C1 segment of cervical spinal cord (tissue), 14 donors: ENCODE data around the gene HSD17B12.

ENCODE experiments used
- DNase-seq, 14 donors: peaks; one replicate each; lab custom pipeline; 2025; lab: John Stamatoyannopoulos, UW

The HSD17B12 gene

GRCh38 chr11:43866520-43866919 is 186.0 kb downstream of the HSD17B12 start:
- no peak for DNase-seq

DNA sequence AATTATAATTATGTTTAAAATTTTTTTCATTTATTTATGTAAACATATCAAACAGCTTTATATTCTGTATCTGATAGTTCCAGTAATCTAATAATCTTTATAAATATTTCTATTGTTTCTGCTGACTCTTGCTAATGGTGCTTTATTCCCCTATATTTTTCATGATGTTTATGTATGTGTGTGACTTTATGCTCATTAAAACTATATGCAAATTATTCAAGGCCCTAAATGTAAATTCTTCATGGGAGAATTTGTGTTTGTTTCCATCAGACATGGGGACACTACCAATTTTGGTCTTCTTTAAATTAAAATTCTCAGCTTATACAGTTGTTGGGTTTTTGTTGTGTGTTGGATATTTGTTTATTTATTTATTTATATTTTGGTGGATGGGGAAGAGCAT is 186.4 kb downstream of the HSD17B12 start:
- DNase-seq, result no peak

DNA sequence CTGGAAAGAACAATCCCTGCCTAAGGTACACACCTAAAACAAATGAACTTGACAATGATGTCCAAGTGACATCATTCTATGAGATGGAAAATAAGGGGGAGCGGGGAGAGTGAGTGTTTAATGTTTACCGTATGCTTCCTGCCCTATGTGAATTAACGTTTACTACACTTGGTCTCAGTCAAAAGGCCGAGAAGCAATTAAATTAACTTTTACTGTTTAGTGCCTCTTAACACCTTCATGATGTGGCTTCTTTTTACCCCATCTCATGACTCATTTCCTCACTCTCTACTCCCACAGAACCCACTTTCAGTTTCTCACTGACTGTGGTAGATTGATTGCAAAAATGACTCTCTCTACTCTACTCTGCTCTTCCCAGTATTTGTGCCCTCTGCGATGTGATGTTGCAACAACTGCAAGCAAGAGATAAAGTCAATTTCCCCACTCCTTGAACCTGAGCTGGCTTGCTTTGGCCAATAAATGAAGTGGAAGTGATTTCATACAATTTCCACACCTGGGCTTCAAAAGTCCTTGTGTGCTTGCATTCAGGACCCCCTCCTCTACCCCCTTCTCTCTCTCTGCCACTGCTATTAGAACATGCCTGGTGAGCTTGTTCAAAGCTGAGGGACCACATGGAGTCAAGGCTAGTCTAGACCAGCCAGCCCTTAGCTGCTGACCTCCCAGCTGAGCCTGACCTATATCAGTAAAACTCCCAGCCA is 188.5 kb downstream of the HSD17B12 start:
- no peak for DNase-seq

DNA sequence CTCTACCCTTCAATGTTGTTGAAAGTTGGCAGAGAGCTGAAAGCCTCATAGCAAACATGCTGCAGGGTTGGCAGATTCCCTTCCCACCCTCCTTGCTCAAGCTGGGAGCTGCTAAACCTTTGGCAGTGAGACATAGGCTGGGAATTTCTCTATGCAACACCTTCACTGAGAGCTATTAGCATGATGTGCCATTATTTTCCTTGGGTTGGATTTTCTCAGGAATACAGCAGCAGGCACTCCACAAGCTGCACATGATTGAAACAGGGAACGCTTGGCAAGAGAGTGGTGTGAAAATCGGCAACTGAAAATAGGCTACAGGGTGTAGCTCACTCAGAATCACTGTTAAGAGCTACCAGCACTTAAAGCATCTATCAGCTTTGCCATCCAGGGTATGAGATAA is 190.5 kb downstream of the HSD17B12 start:
- peak in 1 of 14 donors; percentile 90 for DNase-seq

GRCh38 chr11:43872995-43873394 is 192.5 kb downstream of the HSD17B12 start:
- DNase-seq, result no peak

DNA sequence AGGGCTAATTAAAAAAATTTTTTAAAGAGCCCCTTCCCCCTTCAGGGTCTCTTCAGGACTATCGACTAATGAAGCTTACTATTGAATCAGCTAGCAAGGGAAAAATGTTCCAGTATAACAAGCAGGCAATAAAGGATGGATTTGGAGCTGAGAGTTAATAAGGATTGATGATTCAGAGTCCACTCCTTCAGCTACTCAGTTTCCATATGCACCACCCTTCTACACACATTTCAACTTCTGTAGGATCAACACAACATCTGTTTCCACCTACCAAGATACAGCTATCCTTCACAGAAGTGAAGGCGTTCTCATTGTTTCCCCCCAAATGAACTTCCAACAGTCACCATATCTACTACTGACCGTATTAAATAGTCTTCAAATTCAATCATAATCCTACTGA is 193.5 kb downstream of the HSD17B12 start:
- DNase-seq, result no peak

GRCh38 chr11:43874738-43875137 is 194.2 kb downstream of the HSD17B12 start:
- DNase-seq, result no peak

GRCh38 chr11:43879789-43880639 is 199.5 kb downstream of the HSD17B12 start:
- DNase-seq, result no peak

DNA sequence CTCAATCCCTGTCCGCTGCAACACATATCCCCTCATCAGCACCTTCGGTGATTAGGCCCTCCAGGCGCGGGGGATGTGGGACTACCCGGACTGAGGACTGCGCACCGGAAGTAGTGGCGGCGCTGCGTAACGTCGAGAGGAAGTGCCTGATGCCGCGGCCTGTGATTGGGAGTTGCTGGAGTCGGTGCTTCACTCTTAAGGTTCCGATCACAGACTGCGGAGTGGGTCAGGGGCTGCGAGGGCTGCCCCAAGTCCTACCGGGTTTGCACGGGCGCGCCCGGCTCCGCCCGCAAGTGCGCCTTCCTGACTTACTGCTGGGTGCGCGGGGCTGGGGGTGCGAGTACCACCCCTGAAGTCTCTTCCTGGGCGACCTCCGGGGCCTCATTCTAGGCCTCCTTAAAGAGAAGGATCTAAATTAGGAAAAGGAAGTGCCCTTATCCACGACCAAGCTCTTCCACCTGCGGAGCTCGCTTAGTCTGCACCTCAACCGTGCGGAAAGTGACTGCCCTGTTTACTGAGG is 200.2 kb downstream of the HSD17B12 start, which contains the start of gene ALKBH3:
ALKBH3 (plus strand) TSS at position 192 of the 520 bp plus-strand sequence. CDS start 1,822 bp downstream, outside the sequence.
- peak; percentile 29 to 90 (median 85) for DNase-seq

- DNase-seq, result no peak
These were observed 212.3 kb downstream of the HSD17B12 start for GRCh38 chr11:43892851-43893250.

DNA sequence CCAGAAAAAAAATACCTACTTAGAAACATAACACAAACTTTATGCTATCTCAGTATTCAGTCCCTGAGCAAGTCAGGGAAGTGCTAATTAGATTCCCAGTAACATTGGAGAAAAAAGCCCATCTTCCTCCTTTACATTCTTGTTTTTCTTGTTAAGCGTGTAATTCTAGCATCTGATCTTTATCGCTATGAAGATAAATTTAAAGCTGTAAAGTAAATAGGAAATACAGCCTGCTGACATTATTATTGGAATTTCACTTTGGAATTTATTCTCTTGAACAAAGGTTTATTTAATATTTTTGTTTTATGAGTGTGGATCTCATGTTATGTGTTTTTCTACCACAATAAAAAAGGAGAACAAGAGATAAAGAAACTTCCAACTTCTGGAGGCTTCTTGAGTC is 214.0 kb downstream of the HSD17B12 start:
- no peak for DNase-seq

- DNase-seq, result peak in 3 of 14 donors; percentile 4 to 12 (median 7)
These were observed 215.1 kb downstream of the HSD17B12 start for GRCh38 chr11:43895601-43896000.

DNA sequence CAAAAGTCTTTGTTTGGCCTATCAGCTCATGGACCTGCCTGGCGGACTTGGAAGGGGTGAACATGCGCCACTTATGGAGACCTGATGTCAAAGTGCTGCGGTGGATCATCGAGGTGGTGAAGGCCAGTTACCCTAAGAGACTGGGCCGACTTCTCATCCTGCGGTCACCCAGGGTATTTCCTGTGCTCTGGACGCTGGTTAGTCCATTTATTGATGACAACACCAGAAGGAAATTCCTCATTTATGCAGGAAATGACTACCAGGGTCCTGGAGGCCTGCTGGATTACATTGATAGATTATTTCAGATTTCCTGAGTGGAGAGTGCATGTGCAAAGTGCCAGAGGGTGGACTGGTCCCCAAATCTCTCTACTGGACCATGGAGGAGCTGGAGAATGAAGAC is 218.0 kb downstream of the HSD17B12 start:
- no peak for DNase-seq

DNA sequence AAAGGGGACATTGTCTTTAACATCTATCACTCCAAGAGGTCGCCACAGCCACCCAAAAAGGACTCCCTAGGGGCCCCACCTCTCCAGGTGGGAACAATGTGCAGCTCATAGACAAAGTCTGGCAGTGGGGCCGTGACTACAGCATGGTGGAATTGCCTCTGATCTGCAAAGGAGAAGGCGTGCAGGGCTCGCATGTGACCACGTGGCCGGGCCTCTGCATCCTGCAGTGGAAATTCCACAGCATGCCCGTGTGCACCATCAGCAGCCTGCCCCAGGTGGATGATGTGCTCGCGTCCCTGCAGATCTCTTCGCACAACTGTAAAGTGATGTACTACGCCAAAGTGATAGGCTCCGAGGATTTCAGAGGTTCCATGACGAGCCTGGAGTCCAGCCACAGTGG is 218.6 kb downstream of the HSD17B12 start:
- no peak for DNase-seq

GRCh38 chr11:43901551-43901950 is 221.0 kb downstream of the HSD17B12 start:
- no peak for DNase-seq

GRCh38 chr11:43903078-43903477 is 222.5 kb downstream of the HSD17B12 start:
- DNase-seq, result no peak

DNA sequence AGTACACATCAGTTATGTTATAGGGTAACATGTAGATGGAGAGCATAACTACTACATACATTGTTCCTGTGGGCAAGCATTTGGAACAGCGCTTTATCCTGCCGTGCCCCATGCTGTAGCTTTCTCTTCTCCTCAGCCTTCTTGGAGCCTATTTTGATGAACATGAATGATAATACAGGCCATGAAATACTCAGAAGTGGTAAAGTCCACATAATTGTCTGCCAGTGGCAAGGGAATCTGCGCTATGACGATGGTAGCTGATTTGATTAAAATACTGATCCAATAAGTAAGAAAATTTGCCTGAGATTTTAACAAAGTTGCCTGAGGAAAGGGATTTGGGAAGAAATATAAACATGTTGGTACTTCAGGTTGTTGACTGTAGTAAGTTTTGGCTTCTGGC is 223.4 kb downstream of the HSD17B12 start:
- no peak for DNase-seq

DNA sequence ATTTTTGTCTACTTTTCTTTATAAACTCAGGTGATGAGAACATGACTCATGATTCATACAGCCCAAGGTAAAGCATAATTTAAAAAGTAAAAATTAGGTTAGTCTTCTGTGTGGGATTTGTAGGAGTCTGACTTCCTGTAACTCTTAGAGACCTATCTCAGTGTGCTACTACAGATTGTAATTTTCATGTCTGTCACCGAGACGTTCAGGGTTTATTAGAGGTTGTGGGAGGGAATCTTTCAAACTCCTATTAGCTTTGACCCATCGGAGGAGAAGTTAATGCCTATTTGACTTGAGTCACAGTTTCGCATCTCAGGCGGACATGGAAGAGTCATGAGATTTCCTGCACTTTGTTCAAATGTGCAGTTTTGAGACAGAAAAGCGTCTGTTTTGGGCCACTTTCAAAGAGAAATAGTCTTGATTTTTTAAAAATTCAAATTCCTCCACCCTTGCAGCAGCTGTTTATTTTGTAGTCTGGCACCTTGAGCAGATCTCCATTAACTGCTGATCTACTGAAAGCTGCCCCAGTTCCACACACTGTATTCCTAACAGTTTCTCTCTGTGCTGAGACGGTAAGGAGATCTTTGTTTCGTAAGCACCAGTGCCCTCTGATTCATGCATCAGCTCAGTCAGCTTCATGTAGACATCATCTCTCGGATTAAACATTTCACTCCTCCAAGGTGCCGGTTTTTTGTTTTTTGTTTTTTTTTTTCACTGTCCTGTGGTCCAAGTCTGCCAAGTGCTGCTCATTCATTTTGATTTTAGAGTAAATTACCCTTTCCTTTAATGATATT is 224.4 kb downstream of the HSD17B12 start:
- peak in 2 of 14 donors; percentile 42 to 44 for DNase-seq

- peak in 1 of 14 donors; percentile 40 for DNase-seq
These were observed 225.3 kb downstream of the HSD17B12 start for GRCh38 chr11:43905813-43906241.
